H9 (cell line): ENCODE results near the gene OR2S2. TPM values are rescaled to one million over a fixed set of nuclear protein-coding genes. Genes with fewer than 3 reads are reported as not detected.
"Not testable (repeated sequence)": the region's sequence is repeated elsewhere in the genome, so short reads cannot be mapped to it uniquely, and the experiment has no call there.

Source experiments
- DNase-seq: peaks from one replicate; pipeline ENCODE4 v3.0.0-alpha.2; 2017
- H2AFZ ChIP-seq: one replicate; pipeline ENCODE4 v1.6.1; 2013; ENCODE audit warnings: mild to moderate bottlenecking, low read length, control low read depth, moderate library complexity
- H2AK5ac ChIP-seq: 2 replicates; pipeline ENCODE4 v1.6.1; 2013; ENCODE audit warnings: low read length, control low read depth, mixed read lengths; ENCODE audit not compliant: insufficient read length
- H2BK120ac ChIP-seq: one replicate; pipeline ENCODE4 v1.6.1; 2013; ENCODE audit warnings: low read depth, mild to moderate bottlenecking, low read length, control low read depth, inconsistent platforms; ENCODE audit not compliant: poor library complexity, severe bottlenecking
- H2BK12ac ChIP-seq: 2 replicates; pipeline ENCODE4 v1.6.1; 2013; ENCODE audit warnings: low read length, control low read depth, mixed read lengths, low read depth; ENCODE audit not compliant: insufficient read length
- H2BK15ac ChIP-seq: 2 replicates; pipeline ENCODE4 v1.6.1; 2013; ENCODE audit warnings: low read depth, low read length, control low read depth
- H2BK20ac ChIP-seq: one replicate; pipeline ENCODE4 v1.6.1; 2013; ENCODE audit warnings: low read depth, mild to moderate bottlenecking, low read length, control low read depth, inconsistent platforms; ENCODE audit not compliant: poor library complexity, severe bottlenecking
- H2BK5ac ChIP-seq: 2 replicates; pipeline ENCODE4 v1.6.1; 2013; ENCODE audit warnings: low read length, control low read depth, mixed read lengths; ENCODE audit not compliant: insufficient read length
- H3K14ac ChIP-seq: 2 replicates; pipeline ENCODE4 v1.6.1; 2013; ENCODE audit warnings: low read length, control low read depth; ENCODE audit not compliant: insufficient read depth
- H3K18ac ChIP-seq: 2 replicates; pipeline ENCODE4 v1.6.1; 2013; ENCODE audit warnings: low read depth, mild to moderate bottlenecking, mixed read lengths, low read length, control low read depth; ENCODE audit not compliant: insufficient read length
- H3K23ac ChIP-seq: 2 replicates; pipeline ENCODE4 v1.6.1; 2013; ENCODE audit warnings: low read length, control low read depth, mixed read lengths, low read depth; ENCODE audit not compliant: insufficient read length
- H3K23me2 ChIP-seq: 2 replicates; pipeline ENCODE4 v1.6.1; 2013; ENCODE audit warnings: low read depth, mild to moderate bottlenecking, mixed read lengths, low read length, control low read depth; ENCODE audit not compliant: insufficient read length, poor library complexity, severe bottlenecking
- H3K27ac ChIP-seq: 2 replicates; pipeline ENCODE4 v1.5.1; 2013; ENCODE audit warnings: low read length, control low read depth, mixed read lengths, low read depth; ENCODE audit not compliant: insufficient read length
- H3K27me3 ChIP-seq: 2 replicates; pipeline ENCODE4 v1.6.1; 2013; ENCODE audit warnings: low read length, control low read depth, inconsistent platforms; ENCODE audit not compliant: insufficient read depth
- H3K4ac ChIP-seq: 2 replicates; pipeline ENCODE4 v1.6.1; 2013; ENCODE audit warnings: low read depth, mild to moderate bottlenecking, control low read depth, inconsistent platforms, low read length, moderate library complexity
- H3K4me1 ChIP-seq: 2 replicates; pipeline ENCODE4 v1.6.1; 2013; ENCODE audit warnings: low read length, control low read depth, inconsistent platforms; ENCODE audit not compliant: insufficient read depth
- H3K4me2 ChIP-seq: 2 replicates; pipeline ENCODE4 v1.6.1; 2013; ENCODE audit warnings: low read length, control low read depth, mixed read lengths; ENCODE audit not compliant: insufficient read length, insufficient read depth
- H3K56ac ChIP-seq: 2 replicates; pipeline ENCODE4 v1.6.1; 2013; ENCODE audit warnings: low read depth, mild to moderate bottlenecking, mixed read lengths, low read length, control low read depth; ENCODE audit not compliant: insufficient read length
- H3K79me1 ChIP-seq: 2 replicates; pipeline ENCODE4 v1.6.1; 2013; ENCODE audit warnings: low read depth, mild to moderate bottlenecking, moderate library complexity, low read length, control low read depth, inconsistent platforms; ENCODE audit not compliant: insufficient read depth, poor library complexity, severe bottlenecking
- H3K79me2 ChIP-seq: 2 replicates; pipeline ENCODE4 v1.6.1; 2013; ENCODE audit warnings: low read length, control low read depth, inconsistent platforms; ENCODE audit not compliant: insufficient read depth
- H3K9ac ChIP-seq: 2 replicates; pipeline ENCODE4 v1.6.1; 2013; ENCODE audit warnings: low read length, control low read depth, mixed read lengths; ENCODE audit not compliant: insufficient read length; ENCODE audit errors: extremely low read depth
- H3K9me3 ChIP-seq: one replicate; pipeline ENCODE4 v1.6.1; 2013; ENCODE audit warnings: low read depth, low read length, inconsistent platforms; ENCODE audit not compliant: control insufficient read depth
- H3T11ph ChIP-seq: one replicate; pipeline ENCODE4 v1.6.1; 2013; ENCODE audit warnings: mild to moderate bottlenecking, low read length, control low read depth, inconsistent platforms
- H4K20me1 ChIP-seq: one replicate; pipeline ENCODE4 v1.6.1; 2013; ENCODE audit not compliant: control insufficient read depth, insufficient read length, insufficient read depth
- H4K5ac ChIP-seq: 2 replicates; pipeline ENCODE4 v1.6.1; 2013; ENCODE audit warnings: low read depth, mild to moderate bottlenecking, mixed read lengths, low read length, control low read depth; ENCODE audit not compliant: insufficient read length
- H4K8ac ChIP-seq: replicated peaks from 2 replicates; pipeline ENCODE4 v1.6.1; 2013; ENCODE audit warnings: low read length, control low read depth, mixed read lengths, low read depth; ENCODE audit not compliant: insufficient read length
- H4K91ac ChIP-seq: 2 replicates; pipeline ENCODE4 v1.6.1; 2013; ENCODE audit warnings: low read depth, mild to moderate bottlenecking, moderate library complexity, mixed read lengths, low read length, control low read depth; ENCODE audit not compliant: insufficient read length
- H3K27ac Mint-ChIP-seq, 3 experiments: 2 replicates in 2 of 3; 3 replicates in 1 of 3; pipeline ENCODE4 v1.8.0; 2020 to 2021; ENCODE audit warnings: mixed read lengths in 3 of 3, mild to moderate bottlenecking in 1 of 3, moderate library complexity in 1 of 3
- H3K27me3 Mint-ChIP-seq: 2 replicates; pipeline ENCODE4 v1.8.0; 2021; ENCODE audit warnings: low read depth, mild to moderate bottlenecking, moderate library complexity, mixed read lengths
- H3K36me3 Mint-ChIP-seq, 3 experiments: 2 replicates in 2 of 3; 3 replicates in 1 of 3; pipeline ENCODE4 v1.8.0; 2020 to 2021; ENCODE audit warnings: low read depth in 3 of 3, mixed read lengths in 3 of 3; ENCODE audit not compliant: insufficient read depth in 1 of 3
- H3K4me1 Mint-ChIP-seq, 2 experiments: 2 replicates each; pipeline ENCODE4 v1.8.0; 2020; ENCODE audit warnings: mixed read lengths in 2 of 2
- H3K4me3 Mint-ChIP-seq, 2 experiments: 2 replicates in 1 of 2; 3 replicates in 1 of 2; pipeline ENCODE4 v1.8.0; 2020 to 2021; ENCODE audit warnings: mild to moderate bottlenecking in 2 of 2, mixed read lengths in 2 of 2, moderate library complexity in 1 of 2
- H3K9me3 Mint-ChIP-seq, 2 experiments: 2 replicates in 1 of 2; 3 replicates in 1 of 2; pipeline ENCODE4 v1.8.0; 2020; ENCODE audit warnings: mild to moderate bottlenecking in 2 of 2, mixed read lengths in 2 of 2, moderate library complexity in 1 of 2
- WGBS: extraction: QIAGEN DNeasy Blood & Tissue Kit; methylation state at CpG from one replicate; pipeline ENCODE4 v1.1.7; 2013; ENCODE audit warnings: missing lambda C conversion rate, low lambda C conversion rate, mixed read lengths; ENCODE audit not compliant: insufficient read length; ENCODE audit errors: extremely low coverage; 5-methylcytosine and 5-hydroxymethylcytosine counted together
- total RNA-seq: library from RNA; stranded (reverse); gene quantifications from 2 replicates; pipeline ENCODE4 v1.2.1, GENCODE V29; 2021
- TF ChIP-seq, protein P1 (sequence below): fragments of 200-600 bp; sonication (generic); conservative IDR thresholded peaks from 3 replicates; pipeline ENCODE4 v1.8.0; 2021; ENCODE audit warnings: antibody characterized with exemption, mild to moderate bottlenecking

OR2S2 gene
- total RNA-seq, 1 experiment from 2014 or later, result not detected

DNA sequence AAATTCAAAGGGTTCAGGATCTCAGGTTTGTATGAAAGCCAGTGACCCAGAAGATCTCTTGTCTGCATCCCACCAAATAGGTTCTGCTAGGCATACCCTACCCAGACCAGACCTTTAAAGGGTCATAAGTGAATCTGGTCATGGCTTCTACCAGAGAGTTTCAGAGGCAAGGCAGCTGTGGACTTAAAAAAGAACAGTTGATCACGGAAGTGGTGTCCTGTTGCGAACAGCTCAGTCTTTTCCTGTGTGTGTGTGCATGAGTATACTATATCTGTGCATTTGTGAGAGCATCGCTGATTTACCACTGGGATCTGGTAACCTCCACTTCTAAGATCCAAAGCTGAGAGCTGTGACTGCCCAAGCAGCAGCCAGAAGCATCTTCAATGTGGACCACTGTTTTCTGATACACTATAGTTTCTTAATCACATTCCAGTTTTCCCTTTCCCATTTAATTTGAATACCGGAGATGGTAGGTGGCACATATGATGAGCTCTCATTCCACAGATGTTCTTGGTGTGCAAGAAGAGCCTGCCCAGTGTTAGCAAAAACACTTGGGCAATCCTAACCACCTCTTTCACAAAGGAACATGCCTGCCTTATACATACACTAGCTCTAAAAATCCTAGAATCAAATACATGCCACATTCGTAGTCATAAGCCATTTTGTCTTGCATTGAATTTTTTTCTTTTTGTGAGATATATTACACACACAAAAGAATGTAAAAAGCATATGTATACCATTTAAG, 36.2 kb upstream of the OR2S2 start:
- H3K4ac ChIP-seq, result no peak overlapping the region
- no peaks in the 10 kb centered on the region for H4K20me1 ChIP-seq
- H4K8ac ChIP-seq, result no peak overlapping the region
- H3K56ac ChIP-seq, result no peak overlapping the region
- H2BK12ac ChIP-seq, result no peak overlapping the region
- H3K4me2 ChIP-seq, result no peak overlapping the region
- H3K18ac ChIP-seq, result no peak overlapping the region
- no peak overlapping the region for H3K4me3 Mint-ChIP-seq
- no peaks in the 10 kb centered on the region for H3K79me1 ChIP-seq
- peaks cover 4% of the 10 kb centered on the region for H3K9me3 ChIP-seq
- no peak overlapping the region for H3T11ph ChIP-seq
- H2AK5ac ChIP-seq, result no peak overlapping the region
- no peak overlapping the region for H2BK5ac ChIP-seq
- TF ChIP-seq, protein P1, sequence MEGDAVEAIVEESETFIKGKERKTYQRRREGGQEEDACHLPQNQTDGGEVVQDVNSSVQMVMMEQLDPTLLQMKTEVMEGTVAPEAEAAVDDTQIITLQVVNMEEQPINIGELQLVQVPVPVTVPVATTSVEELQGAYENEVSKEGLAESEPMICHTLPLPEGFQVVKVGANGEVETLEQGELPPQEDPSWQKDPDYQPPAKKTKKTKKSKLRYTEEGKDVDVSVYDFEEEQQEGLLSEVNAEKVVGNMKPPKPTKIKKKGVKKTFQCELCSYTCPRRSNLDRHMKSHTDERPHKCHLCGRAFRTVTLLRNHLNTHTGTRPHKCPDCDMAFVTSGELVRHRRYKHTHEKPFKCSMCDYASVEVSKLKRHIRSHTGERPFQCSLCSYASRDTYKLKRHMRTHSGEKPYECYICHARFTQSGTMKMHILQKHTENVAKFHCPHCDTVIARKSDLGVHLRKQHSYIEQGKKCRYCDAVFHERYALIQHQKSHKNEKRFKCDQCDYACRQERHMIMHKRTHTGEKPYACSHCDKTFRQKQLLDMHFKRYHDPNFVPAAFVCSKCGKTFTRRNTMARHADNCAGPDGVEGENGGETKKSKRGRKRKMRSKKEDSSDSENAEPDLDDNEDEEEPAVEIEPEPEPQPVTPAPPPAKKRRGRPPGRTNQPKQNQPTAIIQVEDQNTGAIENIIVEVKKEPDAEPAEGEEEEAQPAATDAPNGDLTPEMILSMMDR, result no peak
- no peak overlapping the region for H3K27ac ChIP-seq
- peaks cover 0 to 8% of the 10 kb centered on the region in 2 experiments; a peak in 2 of 4 replicates for H3K4me1 Mint-ChIP-seq
- no peak overlapping the region for H3K9ac ChIP-seq
- no peak overlapping the region for H4K91ac ChIP-seq
- H2BK15ac ChIP-seq, result no peak overlapping the region
- H2AFZ ChIP-seq, result no peak overlapping the region
- 0 out of 7 replicates have a peak, but pooled peaks cover 0 to 4% (median 0%) of the 10 kb centered on the region in 3 experiments for H3K36me3 Mint-ChIP-seq
- 0 out of 2 replicates have a peak, but pooled peaks cover 1% of the 10 kb centered on the region for H3K4me1 ChIP-seq
- H3K79me2 ChIP-seq, result no peaks in the 10 kb centered on the region
- H3K14ac ChIP-seq, result no peak overlapping the region
- no peak for DNase-seq
- no peaks in the 10 kb centered on the region for H3K27me3 ChIP-seq
- no peak overlapping the region for H3K23ac ChIP-seq
- no peak overlapping the region for H3K27ac Mint-ChIP-seq
- no peaks in the 10 kb centered on the region for H3K23me2 ChIP-seq
- no peak overlapping the region for H4K5ac ChIP-seq
- H3K27me3 Mint-ChIP-seq, result peaks cover 29% of the 10 kb centered on the region
- H2BK120ac ChIP-seq, result no peak overlapping the region
- no CpG with 5 or more reads among the region's 5 CpGs for WGBS
- no peak overlapping the region for H2BK20ac ChIP-seq
- H3K9me3 Mint-ChIP-seq, result peaks cover 9 to 15% of the 10 kb centered on the region in 2 experiments; a peak in 4 of 5 replicates

- H3K4me3 Mint-ChIP-seq, H3K4me2 ChIP-seq, H4K91ac ChIP-seq, H3K27ac ChIP-seq, H3K18ac ChIP-seq, H3K79me1 ChIP-seq, H3T11ph ChIP-seq, H3K4me1 ChIP-seq, H4K5ac ChIP-seq, H2BK120ac ChIP-seq, H3K27ac Mint-ChIP-seq, H3K27me3 ChIP-seq, H2AFZ ChIP-seq, H3K79me2 ChIP-seq, H3K23me2 ChIP-seq, H3K9ac ChIP-seq, H3K14ac ChIP-seq, H4K20me1 ChIP-seq, H3K9me3 ChIP-seq, DNase-seq, H2BK15ac ChIP-seq, H3K4ac ChIP-seq, H3K56ac ChIP-seq, H2BK5ac ChIP-seq, H2BK12ac ChIP-seq, H2AK5ac ChIP-seq, H4K8ac ChIP-seq, H3K36me3 Mint-ChIP-seq, H2BK20ac ChIP-seq, H3K23ac ChIP-seq, H3K4me1 Mint-ChIP-seq, H3K9me3 Mint-ChIP-seq: not testable (repeated sequence)
- no CpG with 5 or more reads among the region's 3 CpGs for WGBS
- H3K27me3 Mint-ChIP-seq, result peaks cover 37% of the 10 kb centered on the region
Measured at GRCh38 chr9:35993136-35993535, 35.2 kb upstream of the OR2S2 start.
